Measurements from ENCODE around the gene OR2T3.
"Not testable (repeated sequence)": the region's sequence is repeated elsewhere in the genome, so short reads cannot be mapped to it uniquely, and the experiment has no call there.

OR2T3 gene

DNA sequence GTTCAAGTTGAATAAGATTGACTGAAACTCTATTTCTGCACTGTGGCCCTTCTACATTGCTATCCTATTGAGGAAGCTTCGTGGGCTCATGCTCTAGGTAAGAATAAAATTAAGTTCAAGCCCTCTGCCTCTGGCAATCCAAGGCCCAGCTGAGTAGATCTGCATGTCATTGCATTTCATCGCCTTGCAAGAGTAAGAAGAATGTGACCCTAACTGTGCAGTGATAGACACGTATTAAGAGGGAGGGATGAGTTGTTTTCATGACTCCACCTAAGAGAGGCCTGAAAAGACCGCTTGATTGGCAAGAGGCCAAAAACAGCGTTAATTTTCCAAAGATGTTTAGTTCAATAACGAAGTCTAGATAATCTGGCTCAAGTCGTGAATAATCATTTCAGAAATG is 14.0 kb upstream of the OR2T3 start:
- not testable (repeated sequence) for H3K4me3 ChIP-seq (ENCODE audit: low read length); DNase-seq (ENCODE audit: low read depth)

DNA sequence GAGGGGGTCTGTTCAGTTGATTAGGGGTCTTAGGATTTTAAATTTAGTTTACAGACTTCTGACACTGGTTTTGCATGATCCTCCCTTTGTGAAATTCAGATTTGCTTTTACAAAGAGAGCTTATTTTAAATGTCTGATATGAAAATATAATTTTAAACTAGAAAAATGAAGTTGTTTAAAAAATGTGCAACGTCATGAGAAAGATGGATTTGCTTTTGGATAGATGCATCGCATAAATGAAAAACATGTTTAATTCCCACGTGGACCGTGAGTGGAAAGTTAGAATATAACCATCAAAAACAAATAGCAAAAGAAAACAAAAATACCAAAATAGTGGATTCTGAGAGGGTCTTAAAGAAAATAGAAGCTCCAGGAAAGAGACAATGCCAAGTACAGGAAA is 2.0 kb upstream of the OR2T3 start:
- TF ChIP-seq, protein P1, sequence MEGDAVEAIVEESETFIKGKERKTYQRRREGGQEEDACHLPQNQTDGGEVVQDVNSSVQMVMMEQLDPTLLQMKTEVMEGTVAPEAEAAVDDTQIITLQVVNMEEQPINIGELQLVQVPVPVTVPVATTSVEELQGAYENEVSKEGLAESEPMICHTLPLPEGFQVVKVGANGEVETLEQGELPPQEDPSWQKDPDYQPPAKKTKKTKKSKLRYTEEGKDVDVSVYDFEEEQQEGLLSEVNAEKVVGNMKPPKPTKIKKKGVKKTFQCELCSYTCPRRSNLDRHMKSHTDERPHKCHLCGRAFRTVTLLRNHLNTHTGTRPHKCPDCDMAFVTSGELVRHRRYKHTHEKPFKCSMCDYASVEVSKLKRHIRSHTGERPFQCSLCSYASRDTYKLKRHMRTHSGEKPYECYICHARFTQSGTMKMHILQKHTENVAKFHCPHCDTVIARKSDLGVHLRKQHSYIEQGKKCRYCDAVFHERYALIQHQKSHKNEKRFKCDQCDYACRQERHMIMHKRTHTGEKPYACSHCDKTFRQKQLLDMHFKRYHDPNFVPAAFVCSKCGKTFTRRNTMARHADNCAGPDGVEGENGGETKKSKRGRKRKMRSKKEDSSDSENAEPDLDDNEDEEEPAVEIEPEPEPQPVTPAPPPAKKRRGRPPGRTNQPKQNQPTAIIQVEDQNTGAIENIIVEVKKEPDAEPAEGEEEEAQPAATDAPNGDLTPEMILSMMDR (conservative IDR thresholded peaks at IDR 0.05; ENCODE audit: low read length), result no peak
- H3K4me3 ChIP-seq (ENCODE audit: low read length), result no peak overlapping the region
- no peak for DNase-seq (ENCODE audit: low read depth)

DNA sequence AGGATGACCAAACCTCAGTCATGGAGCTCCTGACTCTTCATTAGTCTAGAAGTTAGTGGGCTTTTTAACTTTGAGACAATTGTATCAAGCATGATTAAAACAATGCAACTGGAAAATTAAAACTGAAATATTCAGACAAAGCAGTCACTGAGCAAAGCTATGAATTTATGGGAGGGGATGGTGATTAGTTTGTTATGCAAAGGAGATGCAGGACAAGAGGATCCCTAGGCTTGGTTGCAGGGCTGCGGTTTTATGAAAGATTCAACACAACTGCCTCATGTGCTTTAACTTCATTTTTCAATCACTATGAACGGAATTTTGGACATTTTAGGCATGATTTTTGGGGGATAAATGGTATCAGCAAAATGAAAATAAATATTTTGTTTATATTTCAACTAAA is 1.0 kb upstream of the OR2T3 start:
- not testable (repeated sequence) for DNase-seq (ENCODE audit: low read depth); H3K4me3 ChIP-seq (ENCODE audit: low read length)

DNA sequence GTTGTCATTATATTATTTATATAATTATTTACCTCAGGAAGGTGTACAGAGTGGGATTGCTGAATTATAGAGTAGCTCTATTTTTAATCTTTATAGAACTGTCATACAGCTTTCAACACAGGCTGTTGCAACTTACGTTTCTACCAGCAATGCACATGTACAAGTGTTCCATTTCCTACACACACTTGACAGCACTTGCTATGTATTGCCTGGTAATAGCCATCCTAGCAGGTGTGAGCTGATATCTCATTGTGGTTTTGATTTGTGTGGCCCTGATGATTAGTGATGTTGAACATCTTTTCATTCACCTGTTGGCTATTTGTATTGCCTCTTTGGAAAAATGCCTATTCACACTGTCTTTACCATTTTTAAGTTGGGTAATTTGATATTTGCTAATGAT is 2.5 kb downstream of the OR2T3 start:
- DNase-seq (ENCODE audit: low read depth), result not testable (repeated sequence)

DNA sequence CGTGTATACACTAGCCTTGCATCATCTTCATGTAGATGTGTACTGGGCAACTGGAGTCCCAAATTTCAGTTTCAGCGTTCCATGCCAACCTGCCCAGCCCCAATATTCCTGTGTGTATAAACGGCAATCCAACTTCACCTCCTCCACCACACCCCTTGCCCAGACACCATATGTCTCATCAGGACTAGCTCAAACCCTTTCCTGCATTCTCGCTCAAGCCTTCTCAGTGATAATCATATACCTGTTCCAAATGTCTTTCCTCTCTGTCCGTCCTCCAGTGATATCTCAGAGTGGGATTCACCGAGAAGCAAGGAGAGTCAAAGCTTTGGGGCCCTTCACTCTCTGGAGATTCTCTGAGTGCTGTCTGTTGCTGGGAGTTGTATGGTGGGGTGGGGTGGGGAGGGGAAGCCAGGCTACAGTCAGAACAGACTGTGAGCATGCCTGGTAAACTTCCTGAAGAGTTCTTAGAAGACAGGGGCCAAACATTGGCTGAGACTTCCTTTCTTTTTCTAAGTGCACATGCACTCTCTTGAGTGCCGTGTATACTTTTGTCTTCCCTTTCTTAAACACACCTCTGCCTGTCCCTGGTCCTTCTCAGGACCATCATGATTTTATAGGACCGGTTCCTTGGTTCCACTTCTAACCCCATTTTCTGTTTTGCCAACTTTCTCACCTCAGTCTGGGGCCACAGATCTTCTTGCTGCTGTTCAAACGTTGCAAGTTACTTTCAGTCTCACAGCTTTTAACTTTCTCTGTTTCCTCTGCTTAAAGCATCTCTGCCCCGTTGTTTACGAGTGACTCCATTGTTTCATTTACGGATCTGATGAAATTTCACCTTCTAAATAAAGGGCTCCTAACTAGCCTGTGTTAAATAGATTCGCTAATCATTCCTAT is 8.8 kb downstream of the OR2T3 start:
- not testable (repeated sequence) for H3K4me3 ChIP-seq (ENCODE audit: low read length); DNase-seq (ENCODE audit: low read depth)

More for the DNA sequence above, 2.5 kb downstream of the OR2T3 start:
- not testable (repeated sequence) for H3K4me3 ChIP-seq (ENCODE audit: low read length)

DNA sequence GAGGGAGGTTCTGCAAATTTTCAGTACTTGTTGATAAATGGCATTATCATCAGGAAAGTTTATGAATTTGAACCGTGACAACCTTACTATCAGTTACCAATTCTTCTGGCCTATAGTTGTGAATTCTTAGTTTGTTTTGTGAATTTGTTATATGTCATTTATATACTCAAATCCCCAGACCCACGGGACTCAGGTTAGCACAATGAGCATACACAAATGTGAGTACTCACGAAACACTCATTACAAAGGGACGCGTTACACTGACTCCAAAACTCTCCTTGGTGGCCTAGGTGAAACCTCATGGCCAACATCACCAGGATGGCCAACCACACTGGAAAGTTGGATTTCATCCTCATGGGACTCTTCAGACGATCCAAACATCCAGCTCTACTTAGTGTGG is 15.1 kb downstream of the OR2T3 start, which contains the start of gene OR2T5:
Gene OR2T5 (plus strand): TSS at position 301 of the 400 bp plus-strand sequence. CDS start 0 bp downstream, at position 301.
- not testable (repeated sequence) for H3K4me3 ChIP-seq (ENCODE audit: low read length); DNase-seq (ENCODE audit: low read depth)

DNA sequence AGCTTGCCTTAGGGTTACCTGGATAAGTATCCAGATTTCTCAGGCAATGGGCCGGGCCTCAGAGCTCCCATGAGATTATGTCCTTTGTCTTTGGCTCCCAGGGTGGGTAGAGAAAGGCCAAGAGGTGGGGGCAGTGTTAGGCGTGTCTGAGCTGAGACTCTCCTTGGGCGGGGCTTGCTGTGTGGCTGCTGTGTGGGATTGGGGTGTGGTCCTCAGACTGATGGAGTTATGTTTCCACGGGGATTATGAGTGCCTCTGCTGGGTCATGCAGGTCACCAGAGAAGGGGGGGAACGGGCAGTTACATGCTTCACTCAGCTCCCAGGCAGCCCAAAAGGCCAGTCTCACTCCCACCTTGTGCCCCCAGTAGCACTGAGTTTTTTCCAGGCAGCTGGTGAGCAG is 23.5 kb downstream of the OR2T3 start:
- DNase-seq (ENCODE audit: low read depth); H3K4me3 ChIP-seq (ENCODE audit: low read length): not testable (repeated sequence)

DNA sequence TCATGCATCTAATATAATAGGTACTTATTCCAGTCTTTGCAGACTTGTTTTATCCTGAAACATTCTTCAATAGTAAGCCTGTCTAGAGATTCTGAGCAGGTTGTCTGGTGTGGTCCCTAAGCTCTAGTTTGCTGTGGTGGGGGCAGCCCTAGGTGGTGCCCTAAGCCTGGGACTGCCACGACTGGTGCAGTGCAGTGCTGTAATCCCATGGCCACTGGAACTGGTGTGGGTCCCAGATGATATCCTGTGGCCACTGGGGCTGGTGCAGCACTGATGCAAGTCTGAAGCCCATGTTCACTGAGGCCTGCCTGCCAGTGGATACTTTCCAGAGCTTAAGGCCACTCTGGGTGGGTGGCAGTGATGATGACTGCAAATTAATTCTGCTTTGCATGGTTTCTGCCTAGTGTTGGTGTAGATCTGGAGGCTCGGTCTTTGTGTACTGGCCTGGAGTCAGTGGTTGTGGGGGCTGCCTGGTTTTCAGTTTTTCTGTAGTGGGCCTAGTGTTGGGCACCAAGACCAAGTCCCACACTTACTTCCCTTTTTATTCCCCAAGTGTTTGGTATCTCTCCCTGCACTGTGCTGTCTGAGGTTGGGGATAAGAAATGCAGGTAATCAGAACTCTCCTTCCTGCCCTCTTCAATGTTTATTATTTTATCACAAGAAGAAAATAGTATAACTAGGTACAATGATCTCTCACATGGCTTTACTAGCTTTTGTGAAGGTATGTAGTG is 27.3 kb downstream of the OR2T3 start:
- not testable (repeated sequence) for DNase-seq (ENCODE audit: low read depth); H3K4me3 ChIP-seq (ENCODE audit: low read length)

DNA sequence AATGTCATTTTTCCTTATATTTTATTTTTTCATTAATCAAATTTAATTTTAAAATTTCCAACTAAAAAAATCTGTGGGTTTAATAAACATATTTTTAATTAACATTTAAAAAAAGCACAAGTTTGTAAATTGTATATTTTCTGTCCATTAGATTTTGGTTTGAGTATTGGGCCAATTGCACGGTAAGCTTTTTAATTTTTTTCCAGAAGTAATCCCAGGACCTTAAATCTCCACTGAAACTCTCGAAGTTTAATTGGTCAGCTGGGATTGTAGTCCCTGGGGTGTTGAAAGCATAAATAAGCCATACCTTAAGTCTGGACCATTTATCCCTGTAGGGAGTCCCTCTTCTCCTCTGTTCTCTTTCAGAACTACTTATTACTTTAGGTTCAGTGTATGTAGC is 34.6 kb downstream of the OR2T3 start, which contains the start of gene OR2G6:
Gene OR2G6 (plus strand): TSS at position 301 of the 400 bp plus-strand sequence. CDS start 13,574 bp downstream, outside the sequence.
- not testable (repeated sequence) for DNase-seq (ENCODE audit: low read depth); H3K4me3 ChIP-seq (ENCODE audit: low read length)

DNA sequence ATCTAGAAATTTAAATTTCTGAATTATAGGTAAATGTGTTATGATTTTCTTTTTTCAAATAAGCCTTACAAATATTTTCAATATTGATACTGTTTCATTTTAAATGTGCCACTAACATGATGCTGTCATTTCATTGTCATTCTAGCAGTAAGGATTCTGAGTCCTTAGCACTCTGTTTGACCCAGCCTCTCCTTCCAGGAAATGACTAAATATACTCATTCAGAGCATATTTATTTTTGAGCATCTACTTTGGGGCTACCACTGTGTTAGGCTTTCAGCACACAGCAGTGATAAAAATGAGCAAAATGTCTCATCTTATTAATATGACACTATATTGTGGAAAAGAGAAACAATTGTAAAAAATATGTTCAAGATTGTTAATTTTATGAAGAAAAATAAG is 37.1 kb downstream of the OR2T3 start:
- not testable (repeated sequence) for H3K4me3 ChIP-seq (ENCODE audit: low read length); DNase-seq (ENCODE audit: low read depth)

DNA sequence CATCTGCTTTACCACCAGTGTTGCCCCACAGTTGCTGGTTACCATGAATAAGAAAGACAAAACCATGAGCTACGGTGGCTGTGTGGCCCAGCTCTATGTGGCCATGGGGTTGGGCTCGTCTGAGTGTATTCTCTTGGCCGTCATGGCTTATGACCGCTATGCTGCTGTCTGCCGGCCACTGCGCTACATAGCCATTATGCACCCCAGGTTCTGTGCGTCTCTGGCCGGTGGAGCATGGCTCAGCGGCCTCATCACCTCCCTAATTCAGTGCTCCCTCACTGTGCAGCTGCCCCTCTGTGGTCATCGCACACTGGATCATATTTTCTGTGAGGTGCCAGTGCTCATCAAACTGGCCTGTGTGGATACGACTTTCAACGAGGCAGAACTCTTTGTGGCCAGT is 48.7 kb downstream of the OR2T3 start:
- no peak overlapping the region for H3K4me3 ChIP-seq (ENCODE audit: low read length)
- TF ChIP-seq, protein P1 (conservative IDR thresholded peaks at IDR 0.05; ENCODE audit: low read length), result no peak
- no peak for DNase-seq (ENCODE audit: low read depth)

Measured in AG10803 (cell line).